Neural cell (in vitro differentiated cells): ENCODE data around the gene ZFP36. TPM values are rescaled to one million over a fixed set of nuclear protein-coding genes. Genes with fewer than 3 reads are reported as not detected.
A peak's percentile ranks its signal among the peaks of the same experiment; 100 is the strongest.

ENCODE experiments used
- H2AFZ ChIP-seq: fragments of 200-600, 300-800 bp; sonication (generic), shearing (Covaris generic); 2 replicates; pipeline ENCODE4 v1.6.0; 2014; ENCODE audit warnings: low read depth, mild to moderate bottlenecking, antibody characterized with exemption, low read length, moderate library complexity
- H3F3A ChIP-seq: fragments of 200-600 bp; shearing (Covaris generic); 2 replicates; pipeline ENCODE4 v1.6.1; 2016; ENCODE audit warnings: mild to moderate bottlenecking, moderate library complexity, mixed read lengths, antibody characterized with exemption, low read length; ENCODE audit not compliant: insufficient read depth, poor library complexity, severe bottlenecking
- H3K27ac ChIP-seq: fragments of 200-600, 300-800 bp; sonication (generic), shearing (Covaris generic); 2 replicates; pipeline ENCODE4 v1.5.1; 2014; ENCODE audit warnings: mild to moderate bottlenecking, low read length, moderate library complexity
- H3K27me3 ChIP-seq: fragments of 300-800, 200-600 bp; sonication (generic), shearing (Covaris generic); 2 replicates; pipeline ENCODE4 v1.6.0; 2014; ENCODE audit warnings: mild to moderate bottlenecking, low read depth, low read length, moderate library complexity; ENCODE audit not compliant: insufficient read depth
- H3K36me3 ChIP-seq: fragments of 300-800, 200-600 bp; sonication (generic), shearing (Covaris generic); 2 replicates; pipeline ENCODE4 v1.5.1; 2014; ENCODE audit warnings: mild to moderate bottlenecking, antibody characterized with exemption, low read length, moderate library complexity; ENCODE audit not compliant: insufficient read depth
- H3K4me2 ChIP-seq: fragments of 300-800, 200-600 bp; sonication (generic), shearing (Covaris generic); 2 replicates; pipeline ENCODE4 v1.6.0; 2014; ENCODE audit warnings: mild to moderate bottlenecking, low read length
- H3K4me3 ChIP-seq: fragments of 300-800, 200-600 bp; sonication (generic), shearing (Covaris generic); 2 replicates; pipeline ENCODE4 v1.5.1; 2014; ENCODE audit warnings: mild to moderate bottlenecking, low read length, moderate library complexity
- H3K79me2 ChIP-seq: fragments of 200-600 bp; shearing (Covaris generic); replicated peaks from 2 replicates; pipeline ENCODE4 v1.6.0; 2014; ENCODE audit warnings: mild to moderate bottlenecking, low read length, moderate library complexity; ENCODE audit not compliant: insufficient read depth
- H3K9ac ChIP-seq: fragments of 300-800, 200-600 bp; sonication (generic), shearing (Covaris generic); 2 replicates; pipeline ENCODE4 v1.6.1; 2016; ENCODE audit warnings: mild to moderate bottlenecking, low read length, mixed read lengths
- H3K9me2 ChIP-seq: fragments of 200-600 bp; shearing (Covaris generic); 2 replicates; pipeline ENCODE4 v1.6.1; 2016; ENCODE audit warnings: mild to moderate bottlenecking, low read length, mixed read lengths; ENCODE audit not compliant: insufficient read depth
- H3K9me3 ChIP-seq: fragments of 200-600, 300-800 bp; sonication (generic), shearing (Covaris generic); 2 replicates; pipeline ENCODE4 v1.6.1; 2016; ENCODE audit warnings: mild to moderate bottlenecking, mixed run types, low read length, moderate library complexity, mixed read lengths
- H4K20me1 ChIP-seq: fragments of 200-600 bp; shearing (Covaris generic); 2 replicates; pipeline ENCODE4 v1.6.1; 2016; ENCODE audit warnings: mild to moderate bottlenecking, mixed run types; ENCODE audit not compliant: insufficient read depth
- CTCF ChIP-seq: fragments of 450-650 bp; IDR thresholded peaks from 2 replicates; pipeline ENCODE4 v1.5.1; 2014; ENCODE audit warnings: antibody characterized with exemption, mild to moderate bottlenecking, moderate library complexity; ENCODE audit not compliant: poor library complexity, severe bottlenecking
- EP300 ChIP-seq: fragments of 450-650 bp; conservative IDR thresholded peaks from 2 replicates; pipeline ENCODE4 v1.6.1; 2014; ENCODE audit warnings: antibody characterized with exemption, mild to moderate bottlenecking, moderate library complexity; ENCODE audit not compliant: poor library complexity, severe bottlenecking
- EZH2 ChIP-seq: fragments of 200-600, 300-800 bp; shearing (Covaris generic), sonication (generic); IDR thresholded peaks from 2 replicates; pipeline ENCODE4 v1.6.1; 2014; ENCODE audit warnings: antibody characterized with exemption, low read length, borderline replicate concordance, mild to moderate bottlenecking; ENCODE audit not compliant: insufficient read depth, poor library complexity, severe bottlenecking
- MXI1 ChIP-seq: fragments of 450-650 bp; conservative IDR thresholded peaks from 2 replicates; pipeline ENCODE4 v1.6.1; 2014; ENCODE audit warnings: antibody characterized with exemption, mild to moderate bottlenecking; ENCODE audit not compliant: poor library complexity, severe bottlenecking
- POLR2AphosphoS5 ChIP-seq: IDR thresholded peaks from 2 replicates; pipeline ENCODE4 v1.6.1; 2012
- RAD21 ChIP-seq: fragments of 450-650 bp; conservative IDR thresholded peaks from 2 replicates; pipeline ENCODE4 v1.6.1; 2014; ENCODE audit warnings: antibody characterized with exemption, mild to moderate bottlenecking, moderate library complexity
- REST ChIP-seq: IDR thresholded peaks from 2 replicates; pipeline ENCODE4 v1.6.1; 2012; ENCODE audit warnings: borderline replicate concordance
- SMC3 ChIP-seq: fragments of 450-650 bp; conservative IDR thresholded peaks from 2 replicates; pipeline ENCODE4 v1.6.1; 2014; ENCODE audit warnings: antibody characterized with exemption, mild to moderate bottlenecking, moderate library complexity; ENCODE audit not compliant: poor library complexity
- TAF1 ChIP-seq: IDR thresholded peaks from 2 replicates; pipeline ENCODE4 v1.6.1; 2012; ENCODE audit warnings: low read depth
- polyA plus RNA-seq: library from polyadenylated mRNA; depleted of rRNA; stranded (reverse); fragments of >200 nt; gene quantifications from 2 replicates; pipeline ENCODE4 v1.2.3, GENCODE V29; 2014

Gene ZFP36
- polyA plus RNA-seq, 1 donor from 2014 or later, result not detected

- Histone ChIP-seq H3K27ac (peak overlapping the region; percentile 95), H2AFZ (peak overlapping the region; percentile 93), H3F3A (peaks cover 4% of the 10 kb centered on the region)
These were observed 29.7 kb downstream of the ZFP36 start for GRCh38 chr19:39436350-39436716.

GRCh38 chr19:39438270-39438934 lies 31.8 kb downstream of the ZFP36 start:
- Histone ChIP-seq H3K9me2 (no peaks in the 10 kb centered on the region), H3F3A (peaks cover 4% of the 10 kb centered on the region), H3K27ac (no peak overlapping the region), H3K9me3 (no peaks in the 10 kb centered on the region), H3K9ac (no peak overlapping the region), H4K20me1 (no peaks in the 10 kb centered on the region), H2AFZ (no peak overlapping the region), H3K27me3 (no peaks in the 10 kb centered on the region), H3K4me3 (no peak overlapping the region), H3K36me3 (no peaks in the 10 kb centered on the region), H3K79me2 (peaks cover 16% of the 10 kb centered on the region), H3K4me2 (no peak overlapping the region)
- TF ChIP-seq TAF1 (no peak), MXI1 (no peak), POLR2AphosphoS5 (no peak), EZH2 (no peak), RAD21 (no peak), EP300 (no peak), SMC3 (no peak), CTCF (no peak)

More at GRCh38 chr19:39436350-39436716, 29.7 kb downstream of the ZFP36 start:
- no peaks in the 10 kb centered on the region for H3K27me3 ChIP-seq
- TF ChIP-seq RAD21 (no peak), EZH2 (no peak), CTCF (no peak), SMC3 (no peak), POLR2AphosphoS5 (no peak), EP300 (no peak), TAF1 (no peak), REST (no peak), MXI1 (no peak)
- H3K9me2 ChIP-seq, result no peaks in the 10 kb centered on the region
- peak overlapping the region; percentile 99 for H3K4me2 ChIP-seq
- H4K20me1 ChIP-seq, result no peaks in the 10 kb centered on the region
- no peaks in the 10 kb centered on the region for H3K36me3 ChIP-seq
- H3K4me3 ChIP-seq, result peak overlapping the region; percentile 93
- H3K79me2 ChIP-seq, result peaks cover 16% of the 10 kb centered on the region
- peak overlapping the region; percentile 82 for H3K9ac ChIP-seq
- no peaks in the 10 kb centered on the region for H3K9me3 ChIP-seq
